Lower leg skin (tissue), 4 donors: Measurements from ENCODE around the gene FAM187B. TPM values are rescaled to one million over a fixed set of nuclear protein-coding genes. Genes with fewer than 3 reads are reported as not detected.

Source experiments
- DNase-seq, 2 donors: peaks; one replicate each; pipeline ENCODE4 v3.0.0-alpha.2; 2019; ENCODE audit warnings: low spot score in 2 of 2
- H3K4me3 ChIP-seq: fragments of 200-600 bp; sonication (generic); 2 replicates; pipeline ENCODE4 v1.5.1; 2017; ENCODE audit warnings: mild to moderate bottlenecking, low read depth; ENCODE audit not compliant: poor library complexity, severe bottlenecking
- POLR2A ChIP-seq, 2 donors: fragments of 450-650 bp; IDR thresholded peaks; one replicate each; pipeline ENCODE4 v1.6.1; 2016 to 2017; ENCODE audit warnings: antibody characterized with exemption in 2 of 2, mild to moderate bottlenecking in 1 of 2, moderate library complexity in 1 of 2
- WGBS, 2 donors: methylation state at CpG; one replicate each; pipeline ENCODE4 v1.1.5; 2018; 5-methylcytosine and 5-hydroxymethylcytosine counted together
- intact Hi-C: fragments of 100-400 bp; cut with DNase I; formaldehyde crosslinking; loops from one replicate; pipeline ENCODE4 v1.15.0; 2023; ENCODE audit warnings: low total_unique reads
- total RNA-seq, 4 donors: library from RNA; depleted of rRNA; stranded (reverse); fragments of >200 nt; gene quantifications; one replicate each; pipeline ENCODE4 v1.1.0, GENCODE V29; 2016
- TF ChIP-seq, protein P1 (sequence below), 3 donors: fragments of 450-650 bp; IDR thresholded peaks; one replicate each; pipeline ENCODE4 v1.5.1; 2016; ENCODE audit warnings: antibody characterized with exemption in 3 of 3, mild to moderate bottlenecking in 3 of 3, moderate library complexity in 2 of 3

FAM187B gene
- total RNA-seq, 4 donors from 2014 or later = not detected

DNA sequence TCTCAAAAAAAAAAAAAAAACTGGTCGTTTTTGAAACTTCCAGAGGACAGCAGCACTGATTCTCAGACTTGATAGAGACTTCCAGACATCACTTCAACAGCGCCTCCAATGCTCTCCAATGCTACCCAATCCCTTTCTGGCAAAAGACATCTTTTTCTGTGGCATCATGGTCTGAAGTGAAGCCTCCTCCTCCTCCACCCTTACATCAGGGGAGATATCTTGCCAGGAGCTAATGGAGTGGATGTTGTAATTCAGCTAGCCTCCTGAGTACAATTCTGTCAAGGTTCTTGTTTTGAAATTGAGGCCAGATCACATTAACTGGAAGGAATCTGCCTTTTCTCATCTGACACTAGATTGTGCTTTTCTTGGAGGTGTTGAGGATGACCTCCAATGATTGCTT, 49.8 kb downstream of the FAM187B start:
- TF ChIP-seq POLR2A (IDR thresholded peaks at IDR 0.05) = no peak
- TF ChIP-seq, protein P1, sequence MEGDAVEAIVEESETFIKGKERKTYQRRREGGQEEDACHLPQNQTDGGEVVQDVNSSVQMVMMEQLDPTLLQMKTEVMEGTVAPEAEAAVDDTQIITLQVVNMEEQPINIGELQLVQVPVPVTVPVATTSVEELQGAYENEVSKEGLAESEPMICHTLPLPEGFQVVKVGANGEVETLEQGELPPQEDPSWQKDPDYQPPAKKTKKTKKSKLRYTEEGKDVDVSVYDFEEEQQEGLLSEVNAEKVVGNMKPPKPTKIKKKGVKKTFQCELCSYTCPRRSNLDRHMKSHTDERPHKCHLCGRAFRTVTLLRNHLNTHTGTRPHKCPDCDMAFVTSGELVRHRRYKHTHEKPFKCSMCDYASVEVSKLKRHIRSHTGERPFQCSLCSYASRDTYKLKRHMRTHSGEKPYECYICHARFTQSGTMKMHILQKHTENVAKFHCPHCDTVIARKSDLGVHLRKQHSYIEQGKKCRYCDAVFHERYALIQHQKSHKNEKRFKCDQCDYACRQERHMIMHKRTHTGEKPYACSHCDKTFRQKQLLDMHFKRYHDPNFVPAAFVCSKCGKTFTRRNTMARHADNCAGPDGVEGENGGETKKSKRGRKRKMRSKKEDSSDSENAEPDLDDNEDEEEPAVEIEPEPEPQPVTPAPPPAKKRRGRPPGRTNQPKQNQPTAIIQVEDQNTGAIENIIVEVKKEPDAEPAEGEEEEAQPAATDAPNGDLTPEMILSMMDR (IDR thresholded peaks at IDR 0.05) = no peak
- H3K4me3 ChIP-seq = no peak overlapping the region
- 46 to 49% methylated on average over 2 of the region's 2 CpGs for WGBS, 2 donors
- intact Hi-C loops = no loop called here
- DNase-seq = no peak

DNA sequence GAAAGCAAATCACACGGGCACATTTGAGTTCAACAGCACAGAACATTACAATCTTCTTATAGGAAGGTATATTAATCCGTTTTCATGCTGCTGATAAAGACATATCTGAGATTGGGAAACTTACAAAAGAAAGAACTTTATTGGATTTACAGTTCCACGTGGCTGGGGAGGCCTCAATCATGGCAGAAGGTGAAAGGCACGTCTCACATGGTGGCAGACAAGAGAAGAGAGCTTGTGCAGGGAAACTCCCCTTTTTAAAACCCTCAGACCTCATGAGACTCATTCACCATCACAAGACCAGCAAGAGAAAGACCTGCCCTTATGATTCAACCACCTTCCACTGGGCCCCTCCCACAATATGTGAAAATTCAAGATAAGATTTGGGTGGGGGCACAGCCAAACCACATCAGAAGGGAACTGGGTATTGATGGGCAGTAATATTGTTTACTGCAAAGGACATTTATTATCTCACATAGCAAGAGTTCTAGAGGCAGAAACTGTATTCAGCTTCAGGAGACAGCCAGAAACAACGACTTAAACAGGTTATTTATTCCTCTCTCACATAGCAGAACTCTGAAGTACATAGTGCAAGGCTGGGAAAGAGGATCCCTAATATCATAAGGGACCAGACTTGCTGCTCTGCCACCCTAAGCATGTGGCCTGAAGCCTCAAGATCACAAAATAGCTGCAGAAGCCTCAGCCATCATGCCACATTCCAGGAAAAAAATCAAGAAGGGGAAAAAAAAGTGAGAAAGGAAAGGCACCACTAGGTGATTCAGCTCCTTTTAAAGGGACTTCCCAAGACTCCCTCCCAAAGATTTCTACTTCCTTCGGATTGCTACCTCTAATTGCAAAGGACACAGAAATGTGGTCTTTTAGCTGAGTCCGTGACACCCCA, 50.9 kb downstream of the FAM187B start:
- H3K4me3 ChIP-seq = no peak overlapping the region
- 79 to 85% methylated on average over 7 of the region's 7 CpGs for WGBS, 2 donors
- TF ChIP-seq, protein P1 (IDR thresholded peaks at IDR 0.05) = no peak
- TF ChIP-seq POLR2A (IDR thresholded peaks at IDR 0.05) = no peak
- peak in 1 of 2 donors; percentile 14 for DNase-seq
- intact Hi-C loops = no loop called here

DNA sequence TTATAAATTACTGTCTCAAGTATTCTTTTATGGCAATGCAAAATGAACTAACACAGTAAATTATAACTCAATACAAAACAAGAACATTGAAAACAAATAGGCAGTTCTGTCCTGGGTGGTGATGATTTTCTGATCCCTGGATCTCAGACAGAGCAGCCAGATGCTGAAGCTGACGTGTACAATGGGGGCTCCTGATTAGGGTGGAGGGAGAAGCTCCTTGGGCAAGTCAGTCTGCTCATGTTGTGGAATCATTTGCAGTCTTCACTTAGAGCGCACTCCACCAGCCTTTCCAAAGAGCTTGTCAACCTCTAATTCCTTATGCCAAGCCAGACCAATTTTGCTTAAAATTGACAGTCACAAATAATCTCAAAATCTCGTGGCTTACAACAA, 52.4 kb downstream of the FAM187B start:
- TF ChIP-seq, protein P1 (IDR thresholded peaks at IDR 0.05) = no peak
- TF ChIP-seq POLR2A (IDR thresholded peaks at IDR 0.05) = no peak
- intact Hi-C loops = no loop called here
- no peak overlapping the region for H3K4me3 ChIP-seq
- peak in 1 of 2 donors; percentile 56 for DNase-seq
- 52 to 53% methylated on average over 3 of the region's 3 CpGs for WGBS, 2 donors

Other genes with a start within 250 kb of the FAM187B start
- 10 to 100 TPM; 12.6 to 49.2 (median 20.3) TPM for gene GRAMD1A, start 228.4 kb downstream of the FAM187B start, total RNA-seq
- gene SCN1B, start 198.3 kb downstream of the FAM187B start, total RNA-seq = 1 to 10 TPM; 1.1 to 4.4 (median 3.0) TPM
- 1 to 10 TPM in 2 of 4 donors, under 1 TPM in 1, not detected in 1; 0.45 to 2.0 (median 1.3) TPM for gene HPN, start 187.0 kb downstream of the FAM187B start, total RNA-seq
- gene FXYD3, start 112.9 kb downstream of the FAM187B start, total RNA-seq = 100 to 1,000 TPM; 391 to 630 (median 546) TPM
- gene LGI4, start 93.7 kb downstream of the FAM187B start, total RNA-seq = 10 to 100 TPM in 1 of 4 donors, 1 to 10 TPM in 3; 4.3 to 19.4 (median 8.9) TPM
- 10 to 100 TPM in 1 of 4 donors, 1 to 10 TPM in 2, not detected in 1; 5.5 to 20.9 (median 6.5) TPM for gene FXYD1, start 89.9 kb downstream of the FAM187B start, total RNA-seq
- 1 to 10 TPM in 1 of 4 donors, not detected in 3; 1.3 TPM for gene FXYD7, start 85.5 kb downstream of the FAM187B start, total RNA-seq
- 10 to 100 TPM; 41.4 to 59.8 (median 57.7) TPM for gene FXYD5, start 74.0 kb downstream of the FAM187B start, total RNA-seq
- 100 to 1,000 TPM in 1 of 4 donors, 10 to 100 TPM in 3; 79.0 to 115 (median 84.5) TPM for gene LSR, start 20.3 kb upstream of the FAM187B start, total RNA-seq
- gene USF2, start 40.2 kb upstream of the FAM187B start, total RNA-seq = 100 to 1,000 TPM in 3 of 4 donors, 10 to 100 TPM in 1; 95.9 to 126 (median 120) TPM
- gene HAMP, start 53.8 kb upstream of the FAM187B start, total RNA-seq = not detected
- gene MAG, start 63.4 kb upstream of the FAM187B start, total RNA-seq = under 1 TPM in 1 of 4 donors, not detected in 3; 0.10 TPM
- 1 to 10 TPM in 1 of 4 donors, under 1 TPM in 1, not detected in 2; 0.91 to 4.2 TPM for gene CD22, start 100.4 kb upstream of the FAM187B start, total RNA-seq
- not detected for gene FFAR1, start 119.2 kb upstream of the FAM187B start, total RNA-seq
- gene FFAR3, start 129.7 kb upstream of the FAM187B start, total RNA-seq = not detected
- not detected for gene GPR42, start 142.3 kb upstream of the FAM187B start, total RNA-seq
- gene FFAR2, start 219.5 kb upstream of the FAM187B start, total RNA-seq = 1 to 10 TPM in 1 of 4 donors, under 1 TPM in 2, not detected in 1; 0.49 to 1.1 (median 0.55) TPM